H9 (cell line): Measurements from ENCODE around the gene STYXL2. TPM values are rescaled to one million over a fixed set of nuclear protein-coding genes. Genes with fewer than 3 reads are reported as not detected.

Source experiments
- DNase-seq: peaks from one replicate; pipeline ENCODE4 v3.0.0-alpha.2; 2017
- H2AFZ ChIP-seq: one replicate; pipeline ENCODE4 v1.6.1; 2013; ENCODE audit warnings: mild to moderate bottlenecking, low read length, control low read depth, moderate library complexity
- H2AK5ac ChIP-seq: 2 replicates; pipeline ENCODE4 v1.6.1; 2013; ENCODE audit warnings: low read length, control low read depth, mixed read lengths; ENCODE audit not compliant: insufficient read length
- H2BK120ac ChIP-seq: one replicate; pipeline ENCODE4 v1.6.1; 2013; ENCODE audit warnings: low read depth, mild to moderate bottlenecking, low read length, control low read depth, inconsistent platforms; ENCODE audit not compliant: poor library complexity, severe bottlenecking
- H2BK12ac ChIP-seq: 2 replicates; pipeline ENCODE4 v1.6.1; 2013; ENCODE audit warnings: low read length, control low read depth, mixed read lengths, low read depth; ENCODE audit not compliant: insufficient read length
- H2BK15ac ChIP-seq: 2 replicates; pipeline ENCODE4 v1.6.1; 2013; ENCODE audit warnings: low read depth, low read length, control low read depth
- H2BK20ac ChIP-seq: one replicate; pipeline ENCODE4 v1.6.1; 2013; ENCODE audit warnings: low read depth, mild to moderate bottlenecking, low read length, control low read depth, inconsistent platforms; ENCODE audit not compliant: poor library complexity, severe bottlenecking
- H2BK5ac ChIP-seq: 2 replicates; pipeline ENCODE4 v1.6.1; 2013; ENCODE audit warnings: low read length, control low read depth, mixed read lengths; ENCODE audit not compliant: insufficient read length
- H3K14ac ChIP-seq: 2 replicates; pipeline ENCODE4 v1.6.1; 2013; ENCODE audit warnings: low read length, control low read depth; ENCODE audit not compliant: insufficient read depth
- H3K18ac ChIP-seq: 2 replicates; pipeline ENCODE4 v1.6.1; 2013; ENCODE audit warnings: low read depth, mild to moderate bottlenecking, mixed read lengths, low read length, control low read depth; ENCODE audit not compliant: insufficient read length
- H3K23ac ChIP-seq: 2 replicates; pipeline ENCODE4 v1.6.1; 2013; ENCODE audit warnings: low read length, control low read depth, mixed read lengths, low read depth; ENCODE audit not compliant: insufficient read length
- H3K23me2 ChIP-seq: 2 replicates; pipeline ENCODE4 v1.6.1; 2013; ENCODE audit warnings: low read depth, mild to moderate bottlenecking, mixed read lengths, low read length, control low read depth; ENCODE audit not compliant: insufficient read length, poor library complexity, severe bottlenecking
- H3K27ac ChIP-seq: 2 replicates; pipeline ENCODE4 v1.5.1; 2013; ENCODE audit warnings: low read length, control low read depth, mixed read lengths, low read depth; ENCODE audit not compliant: insufficient read length
- H3K27me3 ChIP-seq: 2 replicates; pipeline ENCODE4 v1.6.1; 2013; ENCODE audit warnings: low read length, control low read depth, inconsistent platforms; ENCODE audit not compliant: insufficient read depth
- H3K4ac ChIP-seq: 2 replicates; pipeline ENCODE4 v1.6.1; 2013; ENCODE audit warnings: low read depth, mild to moderate bottlenecking, control low read depth, inconsistent platforms, low read length, moderate library complexity
- H3K4me1 ChIP-seq: 2 replicates; pipeline ENCODE4 v1.6.1; 2013; ENCODE audit warnings: low read length, control low read depth, inconsistent platforms; ENCODE audit not compliant: insufficient read depth
- H3K4me2 ChIP-seq: 2 replicates; pipeline ENCODE4 v1.6.1; 2013; ENCODE audit warnings: low read length, control low read depth, mixed read lengths; ENCODE audit not compliant: insufficient read length, insufficient read depth
- H3K56ac ChIP-seq: 2 replicates; pipeline ENCODE4 v1.6.1; 2013; ENCODE audit warnings: low read depth, mild to moderate bottlenecking, mixed read lengths, low read length, control low read depth; ENCODE audit not compliant: insufficient read length
- H3K79me1 ChIP-seq: 2 replicates; pipeline ENCODE4 v1.6.1; 2013; ENCODE audit warnings: low read depth, mild to moderate bottlenecking, moderate library complexity, low read length, control low read depth, inconsistent platforms; ENCODE audit not compliant: insufficient read depth, poor library complexity, severe bottlenecking
- H3K79me2 ChIP-seq: 2 replicates; pipeline ENCODE4 v1.6.1; 2013; ENCODE audit warnings: low read length, control low read depth, inconsistent platforms; ENCODE audit not compliant: insufficient read depth
- H3K9ac ChIP-seq: 2 replicates; pipeline ENCODE4 v1.6.1; 2013; ENCODE audit warnings: low read length, control low read depth, mixed read lengths; ENCODE audit not compliant: insufficient read length; ENCODE audit errors: extremely low read depth
- H3K9me3 ChIP-seq: one replicate; pipeline ENCODE4 v1.6.1; 2013; ENCODE audit warnings: low read depth, low read length, inconsistent platforms; ENCODE audit not compliant: control insufficient read depth
- H3T11ph ChIP-seq: one replicate; pipeline ENCODE4 v1.6.1; 2013; ENCODE audit warnings: mild to moderate bottlenecking, low read length, control low read depth, inconsistent platforms
- H4K20me1 ChIP-seq: one replicate; pipeline ENCODE4 v1.6.1; 2013; ENCODE audit not compliant: control insufficient read depth, insufficient read length, insufficient read depth
- H4K5ac ChIP-seq: 2 replicates; pipeline ENCODE4 v1.6.1; 2013; ENCODE audit warnings: low read depth, mild to moderate bottlenecking, mixed read lengths, low read length, control low read depth; ENCODE audit not compliant: insufficient read length
- H4K8ac ChIP-seq: replicated peaks from 2 replicates; pipeline ENCODE4 v1.6.1; 2013; ENCODE audit warnings: low read length, control low read depth, mixed read lengths, low read depth; ENCODE audit not compliant: insufficient read length
- H4K91ac ChIP-seq: 2 replicates; pipeline ENCODE4 v1.6.1; 2013; ENCODE audit warnings: low read depth, mild to moderate bottlenecking, moderate library complexity, mixed read lengths, low read length, control low read depth; ENCODE audit not compliant: insufficient read length
- H3K27ac Mint-ChIP-seq, 3 experiments: 2 replicates in 2 of 3; 3 replicates in 1 of 3; pipeline ENCODE4 v1.8.0; 2020 to 2021; ENCODE audit warnings: mixed read lengths in 3 of 3, mild to moderate bottlenecking in 1 of 3, moderate library complexity in 1 of 3
- H3K27me3 Mint-ChIP-seq: 2 replicates; pipeline ENCODE4 v1.8.0; 2021; ENCODE audit warnings: low read depth, mild to moderate bottlenecking, moderate library complexity, mixed read lengths
- H3K36me3 Mint-ChIP-seq, 3 experiments: 2 replicates in 2 of 3; 3 replicates in 1 of 3; pipeline ENCODE4 v1.8.0; 2020 to 2021; ENCODE audit warnings: low read depth in 3 of 3, mixed read lengths in 3 of 3; ENCODE audit not compliant: insufficient read depth in 1 of 3
- H3K4me1 Mint-ChIP-seq, 2 experiments: 2 replicates each; pipeline ENCODE4 v1.8.0; 2020; ENCODE audit warnings: mixed read lengths in 2 of 2
- H3K4me3 Mint-ChIP-seq, 2 experiments: 2 replicates in 1 of 2; 3 replicates in 1 of 2; pipeline ENCODE4 v1.8.0; 2020 to 2021; ENCODE audit warnings: mild to moderate bottlenecking in 2 of 2, mixed read lengths in 2 of 2, moderate library complexity in 1 of 2
- H3K9me3 Mint-ChIP-seq, 2 experiments: 2 replicates in 1 of 2; 3 replicates in 1 of 2; pipeline ENCODE4 v1.8.0; 2020; ENCODE audit warnings: mild to moderate bottlenecking in 2 of 2, mixed read lengths in 2 of 2, moderate library complexity in 1 of 2
- WGBS: extraction: QIAGEN DNeasy Blood & Tissue Kit; methylation state at CpG from one replicate; pipeline ENCODE4 v1.1.7; 2013; ENCODE audit warnings: missing lambda C conversion rate, low lambda C conversion rate, mixed read lengths; ENCODE audit not compliant: insufficient read length; ENCODE audit errors: extremely low coverage; 5-methylcytosine and 5-hydroxymethylcytosine counted together
- total RNA-seq: library from RNA; stranded (reverse); gene quantifications from 2 replicates; pipeline ENCODE4 v1.2.1, GENCODE V29; 2021
- TF ChIP-seq, protein P1 (sequence below): fragments of 200-600 bp; sonication (generic); conservative IDR thresholded peaks from 3 replicates; pipeline ENCODE4 v1.8.0; 2021; ENCODE audit warnings: antibody characterized with exemption, mild to moderate bottlenecking

Gene STYXL2
- total RNA-seq, 1 experiment from 2014 or later = 0.09 TPM

DNA sequence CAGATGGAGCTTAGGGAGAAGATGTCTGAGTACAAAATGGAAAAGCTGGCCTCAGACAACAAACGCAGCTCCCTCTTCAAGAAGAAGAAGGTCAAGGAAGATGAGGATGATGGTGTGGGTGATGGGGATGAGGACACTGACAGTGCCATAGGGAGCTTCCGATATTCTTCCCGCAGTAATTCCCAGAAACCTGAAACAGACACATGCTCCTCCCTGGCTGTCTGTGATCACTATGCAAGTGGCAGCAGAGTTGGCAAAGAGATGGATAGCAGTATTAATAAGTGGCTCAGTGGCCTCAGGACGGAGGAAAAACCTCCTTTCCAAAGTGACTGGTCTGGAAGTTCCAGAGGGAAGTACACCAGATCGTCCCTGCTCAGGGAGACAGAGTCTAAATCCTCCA lies 33.8 kb downstream of the STYXL2 start:
- Histone ChIP-seq H3K4me1 (0 out of 2 replicates have a peak, but pooled peaks cover 3% of the 10 kb centered on the region), H4K8ac (no peak overlapping the region), H4K5ac (no peak overlapping the region), H3K79me2 (no peaks in the 10 kb centered on the region), H3K23me2 (no peaks in the 10 kb centered on the region), H2AK5ac (no peak overlapping the region), H3K9me3 (no peaks in the 10 kb centered on the region), H3K79me1 (no peaks in the 10 kb centered on the region), H4K20me1 (no peaks in the 10 kb centered on the region), H4K91ac (no peak overlapping the region), H2BK15ac (no peak overlapping the region), H3K9ac (no peak overlapping the region), H3K4me2 (no peak overlapping the region), H3T11ph (no peak overlapping the region), H3K56ac (no peak overlapping the region), H2AFZ (no peak overlapping the region), H2BK120ac (no peak overlapping the region), H2BK5ac (no peak overlapping the region), H3K4ac (no peak overlapping the region), H3K18ac (no peak overlapping the region), H3K23ac (no peak overlapping the region), H3K27ac (no peak overlapping the region), H2BK12ac (no peak overlapping the region), H2BK20ac (no peak overlapping the region), H3K14ac (no peak overlapping the region), H3K27me3 (no peaks in the 10 kb centered on the region)
- no peaks in the 10 kb centered on the region for H3K9me3 Mint-ChIP-seq
- H3K36me3 Mint-ChIP-seq = peaks cover 0 to 2% (median 0%) of the 10 kb centered on the region in 3 experiments; a peak in 1 of 7 replicates
- no CpG with 5 or more reads among the region's 5 CpGs for WGBS
- DNase-seq = no peak
- TF ChIP-seq, protein P1, sequence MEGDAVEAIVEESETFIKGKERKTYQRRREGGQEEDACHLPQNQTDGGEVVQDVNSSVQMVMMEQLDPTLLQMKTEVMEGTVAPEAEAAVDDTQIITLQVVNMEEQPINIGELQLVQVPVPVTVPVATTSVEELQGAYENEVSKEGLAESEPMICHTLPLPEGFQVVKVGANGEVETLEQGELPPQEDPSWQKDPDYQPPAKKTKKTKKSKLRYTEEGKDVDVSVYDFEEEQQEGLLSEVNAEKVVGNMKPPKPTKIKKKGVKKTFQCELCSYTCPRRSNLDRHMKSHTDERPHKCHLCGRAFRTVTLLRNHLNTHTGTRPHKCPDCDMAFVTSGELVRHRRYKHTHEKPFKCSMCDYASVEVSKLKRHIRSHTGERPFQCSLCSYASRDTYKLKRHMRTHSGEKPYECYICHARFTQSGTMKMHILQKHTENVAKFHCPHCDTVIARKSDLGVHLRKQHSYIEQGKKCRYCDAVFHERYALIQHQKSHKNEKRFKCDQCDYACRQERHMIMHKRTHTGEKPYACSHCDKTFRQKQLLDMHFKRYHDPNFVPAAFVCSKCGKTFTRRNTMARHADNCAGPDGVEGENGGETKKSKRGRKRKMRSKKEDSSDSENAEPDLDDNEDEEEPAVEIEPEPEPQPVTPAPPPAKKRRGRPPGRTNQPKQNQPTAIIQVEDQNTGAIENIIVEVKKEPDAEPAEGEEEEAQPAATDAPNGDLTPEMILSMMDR = no peak
- H3K4me3 Mint-ChIP-seq = no peak overlapping the region
- H3K27ac Mint-ChIP-seq = no peak overlapping the region
- peaks cover 15 to 20% of the 10 kb centered on the region in 2 experiments for H3K4me1 Mint-ChIP-seq
- H3K27me3 Mint-ChIP-seq = peaks cover 27% of the 10 kb centered on the region
